ENCODE results near the gene STN1.

- TF ChIP-seq, protein P1, sequence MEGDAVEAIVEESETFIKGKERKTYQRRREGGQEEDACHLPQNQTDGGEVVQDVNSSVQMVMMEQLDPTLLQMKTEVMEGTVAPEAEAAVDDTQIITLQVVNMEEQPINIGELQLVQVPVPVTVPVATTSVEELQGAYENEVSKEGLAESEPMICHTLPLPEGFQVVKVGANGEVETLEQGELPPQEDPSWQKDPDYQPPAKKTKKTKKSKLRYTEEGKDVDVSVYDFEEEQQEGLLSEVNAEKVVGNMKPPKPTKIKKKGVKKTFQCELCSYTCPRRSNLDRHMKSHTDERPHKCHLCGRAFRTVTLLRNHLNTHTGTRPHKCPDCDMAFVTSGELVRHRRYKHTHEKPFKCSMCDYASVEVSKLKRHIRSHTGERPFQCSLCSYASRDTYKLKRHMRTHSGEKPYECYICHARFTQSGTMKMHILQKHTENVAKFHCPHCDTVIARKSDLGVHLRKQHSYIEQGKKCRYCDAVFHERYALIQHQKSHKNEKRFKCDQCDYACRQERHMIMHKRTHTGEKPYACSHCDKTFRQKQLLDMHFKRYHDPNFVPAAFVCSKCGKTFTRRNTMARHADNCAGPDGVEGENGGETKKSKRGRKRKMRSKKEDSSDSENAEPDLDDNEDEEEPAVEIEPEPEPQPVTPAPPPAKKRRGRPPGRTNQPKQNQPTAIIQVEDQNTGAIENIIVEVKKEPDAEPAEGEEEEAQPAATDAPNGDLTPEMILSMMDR (IDR thresholded peaks at IDR 0.05; ENCODE audit: low read depth, low read length) = no peak
- no peak for TF ChIP-seq EZH2phosphoT487 (IDR thresholded peaks at IDR 0.05; ENCODE audit: low read depth)
Measured at GRCh38 chr10:103882285-103883007, 35.5 kb downstream of the STN1 start.

Measured in OCI-LY3 (cell line).